K562 (cell line): ENCODE results near the gene WFIKKN2. TPM values are rescaled to one million over a fixed set of nuclear protein-coding genes. Genes with fewer than 3 reads are reported as not detected.

Experiments used
- ATAC-seq: fragments of 200-7000 bp; cut with Tn5 transposase; 3 replicates; pipeline ENCODE4 v1.9.1; 2020; ENCODE audit warnings: moderate library complexity
- BruUV-seq: library from RNA; stranded (reverse); fragments of 400-500 nt; replicated peaks from 2 replicates; lab custom pipeline; 2021; lab: Mats Ljungman, UMichigan
- CTCF ChIA-PET: fragments of 300-600 bp; formaldehyde crosslinking; extraction: SDS; loops from one replicate; lab custom pipeline; 2021; ENCODE audit warnings: low intra/inter-chr PET ratio; lab: Yijun Ruan, JAX
- POLR2A ChIA-PET: fragments of 300-600, 350-650 bp; sonication (Branson Sonifier 250); formaldehyde crosslinking; extraction: SDS; loops from one replicate; lab custom pipeline; 2021; ENCODE audit warnings: antibody characterized with exemption, inconsistent platforms; lab: Yijun Ruan, JAX
- DNase-seq, 4 experiments: peaks; one replicate each; pipeline versions ENCODE4 v3.0.0 to v3.0.0-alpha.2; 2011 to 2018; ENCODE audit warnings: low spot score in 3 of 4, mixed read lengths in 3 of 4; ENCODE audit errors: extremely low read depth in 1 of 4
- FAIRE-seq: peaks from 2 replicates; lab custom pipeline; 2011; peaks lifted over from hg19 to GRCh38; lab: Jason Lieb, UNC
- H2AFZ ChIP-seq: 2 replicates; pipeline ENCODE4 v1.6.0; 2011; ENCODE audit warnings: low read depth, low read length, control low read depth, inconsistent platforms
- H3K27ac ChIP-seq: fragments of 200-600 bp; 3 replicates; pipeline ENCODE4 v1.8.0; 2011; ENCODE audit warnings: low read depth, mild to moderate bottlenecking, control low read depth, inconsistent platforms, low read length, moderate library complexity, mixed read lengths; ENCODE audit errors: extremely low read depth
- H3K27me3 ChIP-seq, 2 experiments: fragments of 300-600 bp in 1 of 2; 2 replicates in 1 of 2; 3 replicates in 1 of 2; pipeline versions ENCODE4 v1.6.0 to v1.8.0; 2011; ENCODE audit warnings: inconsistent platforms in 2 of 2, low read length in 2 of 2, mild to moderate bottlenecking in 1 of 2, mixed read lengths in 1 of 2, moderate library complexity in 1 of 2; ENCODE audit not compliant: control insufficient read depth in 2 of 2, insufficient read depth in 2 of 2
- H3K36me3 ChIP-seq: fragments of 300-600 bp; 3 replicates; pipeline ENCODE4 v1.8.0; 2011; ENCODE audit warnings: mild to moderate bottlenecking, low read length, inconsistent platforms; ENCODE audit not compliant: control insufficient read depth, insufficient read depth
- H3K4me1 ChIP-seq, 2 experiments: fragments of 200-600 bp in 1 of 2; replicated peaks in 1 of 2; 2 replicates in 1 of 2; 3 replicates in 1 of 2; pipeline versions ENCODE4 v1.5.1 to v1.8.0; 2011; ENCODE audit warnings: inconsistent platforms in 2 of 2, low read length in 2 of 2, mild to moderate bottlenecking in 1 of 2, mixed read lengths in 1 of 2, moderate library complexity in 1 of 2; ENCODE audit not compliant: control insufficient read depth in 2 of 2, insufficient read depth in 2 of 2
- H3K4me2 ChIP-seq: 2 replicates; pipeline ENCODE4 v1.6.1; 2011; ENCODE audit warnings: low read length, control low read depth, inconsistent platforms, mixed read lengths; ENCODE audit not compliant: insufficient read depth
- H3K4me3 ChIP-seq: fragments of 200-600 bp; sonication (generic), shearing (Covaris generic); 2 replicates; pipeline ENCODE4 v1.5.1; 2016; ENCODE audit warnings: control low read depth, inconsistent platforms
- H3K79me2 ChIP-seq: fragments of 200-600 bp; 3 replicates; pipeline ENCODE4 v1.8.0; 2011; ENCODE audit warnings: low read length, inconsistent platforms; ENCODE audit not compliant: control insufficient read depth, insufficient read depth
- H3K9ac ChIP-seq, 2 experiments: 2 replicates each; pipeline versions ENCODE4 v1.6.0 to v1.6.1; 2011; ENCODE audit warnings: low read depth in 2 of 2, low read length in 2 of 2, control low read depth in 1 of 2, inconsistent platforms in 1 of 2, mild to moderate bottlenecking in 1 of 2, mixed read lengths in 1 of 2; ENCODE audit not compliant: insufficient read depth in 1 of 2
- H3K9me1 ChIP-seq: one replicate; pipeline ENCODE4 v1.6.0; 2011; ENCODE audit warnings: inconsistent platforms, mild to moderate bottlenecking, low read length, moderate library complexity; ENCODE audit not compliant: control insufficient read depth, insufficient read depth
- H3K9me3 ChIP-seq: replicated peaks from 2 replicates; pipeline ENCODE4 v1.5.1; 2011; ENCODE audit warnings: low read depth, low read length, inconsistent platforms; ENCODE audit not compliant: control insufficient read depth, insufficient read depth
- H4K20me1 ChIP-seq: replicated peaks from 2 replicates; pipeline ENCODE4 v1.6.1; 2011; ENCODE audit warnings: low read length, inconsistent platforms, mixed read lengths; ENCODE audit not compliant: control insufficient read depth, insufficient read depth
- FUS ChIP-seq: fragments of 200-400 bp; formaldehyde crosslinking; optimal IDR thresholded peaks from 2 replicates; pipeline ENCODE3; 2017; ENCODE audit warnings: low read depth, low read length
- SREBF1 ChIP-seq: fragments of 150-350 bp; IDR thresholded peaks from 2 replicates; pipeline ENCODE4 v1.6.1; 2014; ENCODE audit warnings: antibody characterized with exemption, low read depth, low read length, borderline replicate concordance
- STAT5A ChIP-seq: IDR thresholded peaks from 2 replicates; pipeline ENCODE4 v1.6.1; 2012; ENCODE audit warnings: low read length, inconsistent platforms, borderline replicate concordance
- USF2 ChIP-seq: sonication (generic); formaldehyde crosslinking; IDR thresholded peaks from 2 replicates; pipeline ENCODE4 v1.5.0; 2020; ENCODE audit warnings: missing genetic modification reagents
- ZFPM2 ChIP-seq: fragments of 250-450 bp; sonication (Bioruptor Pico); IDR thresholded peaks from 2 replicates; pipeline ENCODE4 v1.5.1; 2022; ENCODE audit warnings: mild to moderate bottlenecking
- ZNF121 ChIP-seq: sonication (generic); formaldehyde crosslinking; conservative IDR thresholded peaks from 2 replicates; pipeline ENCODE4 v1.8.0; 2022; ENCODE audit warnings: missing genetic modification reagents
- WGBS: fragments of 100-300 bp; shearing (Covaris generic); methylation state at CpG from one replicate; pipeline ENCODE4 v1.1.6; 2016; ENCODE audit warnings: low coverage, mixed read lengths; ENCODE audit not compliant: insufficient coverage; ENCODE audit errors: missing lambda C conversion rate; 5-methylcytosine and 5-hydroxymethylcytosine counted together
- in situ Hi-C: fragments of 300-500 bp; cut with MboI; formaldehyde crosslinking; loops from 4 replicates; pipeline ENCODE4 v1.15.0; 2018; ENCODE audit warnings: inconsistent platforms, mixed read lengths
- intact Hi-C: fragments of 100-400 bp; cut with micrococcal nuclease; formaldehyde crosslinking; loops from 2 replicates; pipeline ENCODE4 v1.14.2; 2022
- polyA plus RNA-seq, 8 experiments: library from polyadenylated mRNA; depleted of rRNA in 4 of 8; stranded (reverse) in 5 of 8; unstranded in 3 of 8; fragments of >200 nt; fragmentation: Nextera tagmentation in 2 of 8; fragmentation: Illumina TruSeq in 1 of 8; extraction: Ambion mirVana in 2 of 8; extraction: Trizol in 1 of 8; gene quantifications; 2 replicates each; pipeline versions ENCODE4 v1.2.1 to v1.2.3, GENCODE V29; 2011 to 2014; ENCODE audit warnings: inconsistent platforms in 1 of 8, missing spikeins in 1 of 8
- total RNA-seq, 7 experiments: library from RNA; depleted of rRNA in 6 of 7; stranded (reverse); fragments of >200 nt in 6 of 7; fragmentation: Illumina TruSeq in 2 of 7; extraction: Trizol in 2 of 7; gene quantifications; 2 replicates each; pipeline versions ENCODE4 v1.2.1 to v1.2.3, GENCODE V29; 2011 to 2021; ENCODE audit warnings: low replicate concordance in 1 of 7

Gene WFIKKN2
- total and polyA plus RNA-seq, 9 of the 15 experiments (the other 6 are each of a cell fraction or from before 2014, with no cell fraction given), result 0.07 TPM; not detected in 8

- TF ChIP-seq STAT5A (no peak), USF2 (no peak), ZFPM2 (CRISPR knock-in tag) (no peak)
Measured at GRCh38 chr17:50793007-50793406, 42.4 kb upstream of the WFIKKN2 start (continued).

- Histone ChIP-seq H3K27ac (no peak overlapping the region), H3K36me3 (no peaks in the 10 kb centered on the region), H3K4me3 (no peak overlapping the region), H3K9me1 (no peaks in the 10 kb centered on the region), H4K20me1 (0 out of 2 replicates have a peak, but pooled peaks cover 3% of the 10 kb centered on the region), H3K27me3 (no peaks in the 10 kb centered on the region), H3K4me1 (peaks cover 0 to 3% of the 10 kb centered on the region in 2 experiments; a peak in 3 of 5 replicates), H3K4me2 (no peak overlapping the region), H3K9me3 (no peaks in the 10 kb centered on the region), H3K9ac (no peak overlapping the region), H2AFZ (peak overlapping the region; percentile 55), H3K79me2 (no peaks in the 10 kb centered on the region)
- DNase-seq (no peak), FAIRE-seq (no peak), ATAC-seq (no peak)
- in situ Hi-C loops, result no loop called here
- no TSS peak for BruUV-seq
- TF ChIP-seq SREBF1 (no peak), FUS (no peak), ZNF121 (CRISPR knock-in tag) (0 out of 2 replicates have a peak, but pooled peaks have one; percentile 23)
- ChIA-PET CTCF (no interaction called here), POLR2A (interaction anchor here (0.6 to 0.9 kb wide), 2 partner anchors 11 to 15 kb away, joined by 3 read pairs; no protein-coding TSS in a partner anchor)
- 48% methylated on average over 6 of the region's 6 CpGs for WGBS
- intact Hi-C loops, result no loop called here
Measured at GRCh38 chr17:50794361-50794760, 41.0 kb upstream of the WFIKKN2 start.
